ENCODE data around the gene ABCD1.
A peak's percentile ranks its signal among the peaks of the same experiment; 100 is the strongest.
"Not testable (repeated sequence)": the region's sequence is repeated elsewhere in the genome, so short reads cannot be mapped to it uniquely, and the experiment has no call there.

ABCD1 gene

DNA sequence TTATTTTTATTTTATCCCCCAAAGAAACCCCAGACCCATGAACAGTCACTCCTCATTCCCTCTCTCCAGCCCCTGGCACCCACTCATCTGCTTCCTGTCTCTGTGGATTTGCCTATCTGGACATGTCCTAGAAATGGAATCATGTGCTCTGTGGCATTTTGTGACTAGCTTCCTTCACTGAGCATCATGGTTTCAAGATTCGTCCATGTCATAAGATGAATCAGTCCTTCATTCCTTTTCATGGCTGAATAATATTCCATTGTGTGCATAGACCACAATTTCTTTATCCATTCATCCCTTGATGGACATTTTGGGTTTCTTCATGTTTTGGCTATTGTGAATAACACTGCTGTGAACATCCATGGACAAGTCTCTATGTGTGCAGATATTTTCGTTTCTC lies 10.2 kb downstream of the ABCD1 start:
- no peak for DNase-seq (ENCODE audit: low spot score)

- DNase-seq (ENCODE audit: low spot score), result no peak
Measured at GRCh38 chrX:153735274-153735673, 10.6 kb downstream of the ABCD1 start.

GRCh38 chrX:153736071-153736820 lies 11.6 kb downstream of the ABCD1 start:
- DNase-seq (ENCODE audit: low spot score), result no peak

GRCh38 chrX:153736871-153737441 lies 12.3 kb downstream of the ABCD1 start:
- DNase-seq (ENCODE audit: low spot score), result no peak

- no peak for DNase-seq (ENCODE audit: low spot score)
Measured at GRCh38 chrX:153738056-153738605, 13.5 kb downstream of the ABCD1 start.

- DNase-seq (ENCODE audit: low spot score), result no peak
Measured at GRCh38 chrX:153739754-153740486, 15.3 kb downstream of the ABCD1 start.

DNA sequence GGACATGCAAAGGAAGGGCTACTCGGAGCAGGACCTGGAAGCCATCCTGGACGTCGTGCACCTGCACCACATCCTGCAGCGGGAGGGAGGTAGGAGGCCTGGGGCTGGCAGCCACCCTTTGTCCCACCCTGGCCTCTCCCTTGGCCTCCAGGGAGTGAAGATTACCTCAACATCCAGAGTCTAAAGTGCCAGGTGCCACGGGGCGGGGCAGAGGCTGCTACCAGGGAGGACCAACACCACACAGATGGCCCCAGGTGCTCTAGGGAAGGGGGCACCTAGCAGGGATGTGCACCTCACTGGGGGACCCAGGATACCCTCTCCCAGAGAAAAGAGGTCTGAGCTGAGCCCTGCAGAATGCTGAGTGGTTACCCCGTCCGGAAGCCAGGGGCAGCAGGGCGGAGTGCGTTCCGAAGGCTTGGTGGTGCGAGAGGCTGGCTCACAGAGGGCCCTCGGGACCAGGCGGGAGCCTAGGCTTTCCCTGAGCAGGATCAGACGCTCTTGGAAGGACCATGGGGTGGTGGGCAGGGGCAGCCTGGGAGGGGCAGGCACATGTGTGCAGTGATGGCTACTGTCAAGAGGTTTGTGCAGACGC lies 16.1 kb downstream of the ABCD1 start:
- DNase-seq (ENCODE audit: low spot score), result no peak

DNA sequence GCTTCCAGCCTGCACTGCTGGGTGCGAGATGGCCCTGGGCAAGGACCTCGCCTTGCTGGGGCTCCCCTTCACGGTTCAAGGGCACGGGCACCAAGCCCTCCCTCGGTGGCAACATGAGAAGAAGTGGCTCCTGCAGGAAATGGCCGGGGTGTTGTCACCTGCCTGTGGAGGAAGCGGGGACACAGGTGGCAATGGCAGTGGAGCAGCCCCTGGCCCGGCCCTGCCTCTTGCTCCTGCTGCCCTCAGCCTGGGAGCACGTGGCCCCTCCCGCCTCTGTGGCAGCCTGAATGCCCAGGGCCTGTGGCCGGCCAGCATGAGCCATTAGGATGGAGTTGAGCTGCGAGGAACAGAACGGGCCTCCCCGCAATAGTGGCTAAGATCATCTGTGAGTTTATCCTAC lies 16.8 kb downstream of the ABCD1 start:
- DNase-seq (ENCODE audit: low spot score), result no peak

DNA sequence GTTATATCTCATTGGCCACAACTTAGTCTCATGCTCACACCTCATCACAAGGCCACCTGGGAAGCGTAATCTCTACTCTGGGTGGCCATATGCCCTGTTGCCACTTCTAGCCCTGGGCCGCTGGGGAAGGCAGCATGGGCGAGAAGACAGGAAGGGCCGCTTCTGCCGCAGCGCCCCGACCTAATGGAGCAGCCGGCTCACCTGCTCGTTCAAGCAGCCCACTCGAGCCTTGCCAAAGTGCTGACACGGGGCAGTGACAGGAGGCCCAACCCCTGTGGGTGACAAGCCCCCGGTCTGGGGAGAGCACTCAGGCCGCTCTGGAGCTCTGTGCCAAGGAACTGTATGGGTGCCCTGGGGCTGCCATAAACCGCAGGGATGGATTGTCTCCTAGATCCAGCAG lies 17.5 kb downstream of the ABCD1 start:
- DNase-seq (ENCODE audit: low spot score), result not testable (repeated sequence)

DNA sequence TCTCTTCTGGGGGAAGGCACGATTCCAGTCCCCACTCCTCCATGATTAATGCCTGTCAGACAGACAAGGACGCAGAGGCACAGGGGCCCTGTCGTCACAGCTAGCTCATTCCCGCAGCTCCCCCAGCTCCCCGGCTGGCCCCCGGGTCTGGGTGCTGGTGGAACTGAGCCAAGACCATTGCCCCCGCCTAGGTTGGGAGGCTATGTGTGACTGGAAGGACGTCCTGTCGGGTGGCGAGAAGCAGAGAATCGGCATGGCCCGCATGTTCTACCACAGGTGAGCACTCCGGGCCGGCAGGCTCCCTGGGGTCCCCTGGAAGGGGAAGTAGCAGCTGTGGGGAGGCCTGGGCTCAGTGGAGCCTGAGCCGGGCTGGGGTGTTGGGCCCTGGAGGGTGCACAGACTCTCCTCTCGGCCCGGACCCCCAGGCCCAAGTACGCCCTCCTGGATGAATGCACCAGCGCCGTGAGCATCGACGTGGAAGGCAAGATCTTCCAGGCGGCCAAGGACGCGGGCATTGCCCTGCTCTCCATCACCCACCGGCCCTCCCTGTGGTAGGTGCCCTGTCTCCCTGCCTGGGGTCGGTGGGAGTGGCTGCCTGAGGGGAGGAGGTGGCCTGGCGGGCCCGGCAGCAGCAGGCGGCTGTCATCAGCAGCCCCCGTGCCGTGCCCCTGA lies 18.3 kb downstream of the ABCD1 start:
- not testable (repeated sequence) for DNase-seq (ENCODE audit: low spot score)

DNA sequence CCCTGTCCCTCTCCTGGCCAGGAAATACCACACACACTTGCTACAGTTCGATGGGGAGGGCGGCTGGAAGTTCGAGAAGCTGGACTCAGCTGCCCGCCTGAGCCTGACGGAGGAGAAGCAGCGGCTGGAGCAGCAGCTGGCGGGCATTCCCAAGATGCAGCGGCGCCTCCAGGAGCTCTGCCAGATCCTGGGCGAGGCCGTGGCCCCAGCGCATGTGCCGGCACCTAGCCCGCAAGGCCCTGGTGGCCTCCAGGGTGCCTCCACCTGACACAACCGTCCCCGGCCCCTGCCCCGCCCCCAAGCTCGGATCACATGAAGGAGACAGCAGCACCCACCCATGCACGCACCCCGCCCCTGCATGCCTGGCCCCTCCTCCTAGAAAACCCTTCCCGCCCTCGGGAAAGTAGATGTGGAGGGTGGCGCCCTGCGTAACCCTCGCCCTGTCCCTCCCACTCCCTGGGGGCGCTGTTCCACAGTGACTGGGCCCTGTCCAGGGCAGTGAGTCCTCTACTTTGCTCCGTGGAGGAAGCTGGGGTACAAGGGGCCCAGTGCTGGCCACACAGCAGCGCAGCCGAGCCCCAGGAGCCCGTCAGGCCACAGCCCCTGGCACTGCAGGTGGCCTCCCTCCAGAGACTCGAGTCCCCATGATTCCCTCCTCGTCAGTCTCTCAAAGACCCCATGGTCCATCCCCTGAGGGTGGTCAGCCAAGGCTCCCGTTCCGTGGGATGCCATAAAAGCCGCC lies 19.0 kb downstream of the ABCD1 start:
- not testable (repeated sequence) for DNase-seq (ENCODE audit: low spot score)

DNA sequence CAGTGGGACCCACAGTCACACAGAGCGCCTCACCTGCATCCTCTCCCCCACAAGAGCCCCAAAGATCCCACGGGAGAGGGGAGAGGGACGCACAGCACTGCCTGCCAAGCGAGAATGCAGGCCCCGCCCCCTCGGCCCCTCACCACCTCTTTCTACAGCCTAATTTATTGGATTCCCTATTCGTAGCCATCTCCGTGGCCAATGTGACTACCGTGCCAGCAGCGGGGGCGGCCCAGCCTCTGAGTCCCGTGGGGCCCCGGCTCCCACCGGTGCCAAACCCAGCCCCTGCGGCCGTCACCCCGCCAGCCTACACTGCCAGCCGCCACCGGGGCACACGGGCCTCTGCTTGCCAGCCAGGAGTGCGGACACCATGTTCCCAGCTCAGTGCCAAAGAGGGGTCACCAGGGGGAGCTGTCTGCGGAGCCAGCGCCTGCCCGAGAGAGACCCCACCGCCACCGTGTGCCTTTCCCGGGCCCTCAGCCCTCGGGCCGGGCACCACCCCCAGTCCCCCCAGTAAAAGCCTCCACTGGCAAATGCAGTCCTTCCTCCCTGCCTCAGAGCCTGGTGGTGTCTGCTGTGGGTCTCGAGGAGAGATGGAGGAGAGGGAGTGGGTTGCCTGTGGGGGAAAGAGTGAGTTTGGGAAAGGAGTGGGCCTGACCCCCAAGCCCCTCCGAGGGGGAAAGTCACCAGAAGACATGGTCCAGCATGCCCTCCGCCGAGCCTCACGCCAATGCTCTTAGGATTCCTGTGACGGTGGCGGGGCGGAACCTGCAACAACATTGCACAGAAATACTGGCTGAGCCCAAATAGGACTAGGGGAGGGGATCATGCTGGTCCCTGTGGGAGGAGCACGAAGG lies 19.8 kb downstream of the ABCD1 start:
- no peak for DNase-seq (ENCODE audit: low spot score)

GRCh38 chrX:153745067-153745433 lies 20.4 kb downstream of the ABCD1 start:
- DNase-seq (ENCODE audit: low spot score), result not testable (repeated sequence)

DNA sequence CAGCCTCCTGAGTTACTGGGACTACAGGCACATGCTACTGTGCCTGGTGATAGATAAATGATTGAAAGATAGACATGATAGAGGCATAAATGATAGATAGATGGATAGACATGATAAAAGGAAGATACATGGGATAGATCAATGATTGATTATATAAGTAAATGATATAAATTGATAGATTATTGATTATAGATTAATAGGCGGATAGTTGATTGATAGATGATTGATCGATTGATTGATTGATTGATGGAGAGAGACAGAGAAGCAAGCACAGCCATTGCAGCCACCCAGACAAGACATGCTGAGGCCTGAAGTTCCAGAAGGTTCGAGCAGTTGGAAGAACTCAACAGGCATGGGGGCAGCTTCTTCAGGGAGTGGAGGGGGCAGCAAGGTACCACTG lies 21.7 kb downstream of the ABCD1 start:
- DNase-seq (ENCODE audit: low spot score), result no peak

DNA sequence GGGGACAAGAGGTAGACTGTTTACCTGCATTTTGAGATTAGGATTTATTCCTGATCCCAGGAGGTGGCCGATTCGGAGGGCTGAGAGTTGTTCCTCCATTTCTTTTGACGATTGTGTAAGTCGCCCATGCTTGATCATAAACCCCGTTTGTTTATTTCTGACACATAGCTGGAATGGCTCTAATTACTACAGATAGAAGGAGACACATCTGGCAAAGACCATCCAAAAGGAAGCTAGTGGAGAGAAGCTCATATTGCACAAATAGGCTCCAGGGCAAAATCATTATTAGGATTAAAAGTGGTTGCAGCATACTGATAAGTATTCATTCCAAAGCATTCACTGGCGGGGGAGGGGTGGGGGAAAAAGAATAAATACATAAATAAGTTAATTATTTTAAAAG lies 22.3 kb downstream of the ABCD1 start:
- not testable (repeated sequence) for DNase-seq (ENCODE audit: low spot score)

DNA sequence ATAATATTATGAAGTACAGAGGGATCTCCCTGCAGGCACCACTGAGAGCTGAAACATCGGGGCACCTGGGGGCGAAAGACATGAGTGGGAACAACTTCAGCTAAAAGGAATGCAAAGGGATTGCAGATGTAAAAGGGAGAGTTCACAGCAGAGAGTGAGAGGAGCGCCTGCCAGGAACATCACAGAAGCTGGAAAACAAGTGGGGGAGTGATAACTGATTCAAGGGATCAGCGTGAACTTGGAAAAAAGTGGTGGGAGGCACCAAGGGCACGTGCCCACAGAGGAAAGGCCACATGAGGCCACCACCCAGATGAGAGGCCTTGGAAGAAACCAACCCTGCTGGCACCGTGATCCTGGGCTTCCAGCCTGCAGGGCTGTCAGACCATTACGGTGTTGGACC lies 24.4 kb downstream of the ABCD1 start:
- not testable (repeated sequence) for DNase-seq (ENCODE audit: low spot score)

GRCh38 chrX:153750127-153750774 lies 25.6 kb downstream of the ABCD1 start:
- no peak for DNase-seq (ENCODE audit: low spot score)

DNA sequence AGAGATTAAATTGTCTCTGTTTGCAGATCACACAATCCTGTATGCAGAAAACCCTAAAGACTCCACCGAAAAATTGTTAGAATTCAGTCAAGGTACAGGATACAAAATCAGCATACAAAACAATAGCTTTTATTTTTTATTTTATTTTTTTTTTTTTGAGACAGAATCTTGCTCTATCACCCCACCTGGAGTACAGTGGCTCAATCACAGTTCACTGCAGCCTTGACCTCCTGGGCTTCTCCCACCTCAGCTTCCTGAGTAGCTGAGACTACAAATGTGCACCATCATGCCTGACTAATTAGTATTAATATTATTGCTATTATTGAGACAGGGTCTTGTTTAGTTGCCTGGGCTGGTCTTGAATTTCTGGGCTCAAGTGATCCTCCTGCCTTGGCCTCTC lies 30.5 kb downstream of the ABCD1 start:
- no peak for DNase-seq (ENCODE audit: low spot score)

DNA sequence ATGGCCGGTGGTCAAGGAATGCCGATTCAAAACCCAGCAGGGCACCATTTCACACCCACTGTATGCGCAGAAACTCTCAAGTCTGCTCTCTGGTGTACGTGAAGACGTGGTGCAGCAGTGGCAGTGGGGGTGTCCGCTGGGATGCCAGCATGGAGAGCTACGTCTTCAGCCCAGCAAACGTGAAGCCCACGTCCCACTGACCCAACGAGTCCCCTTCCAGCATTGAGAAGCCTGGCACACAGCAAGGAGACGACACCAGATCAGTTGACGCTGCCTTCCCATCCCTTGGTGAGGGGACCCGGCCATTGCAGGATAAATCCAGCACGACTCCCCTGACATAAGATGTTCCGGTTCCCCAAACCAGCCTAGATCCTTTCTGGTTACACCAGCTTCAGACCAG lies 37.2 kb downstream of the ABCD1 start:
- DNase-seq (ENCODE audit: low spot score), result no peak

DNA sequence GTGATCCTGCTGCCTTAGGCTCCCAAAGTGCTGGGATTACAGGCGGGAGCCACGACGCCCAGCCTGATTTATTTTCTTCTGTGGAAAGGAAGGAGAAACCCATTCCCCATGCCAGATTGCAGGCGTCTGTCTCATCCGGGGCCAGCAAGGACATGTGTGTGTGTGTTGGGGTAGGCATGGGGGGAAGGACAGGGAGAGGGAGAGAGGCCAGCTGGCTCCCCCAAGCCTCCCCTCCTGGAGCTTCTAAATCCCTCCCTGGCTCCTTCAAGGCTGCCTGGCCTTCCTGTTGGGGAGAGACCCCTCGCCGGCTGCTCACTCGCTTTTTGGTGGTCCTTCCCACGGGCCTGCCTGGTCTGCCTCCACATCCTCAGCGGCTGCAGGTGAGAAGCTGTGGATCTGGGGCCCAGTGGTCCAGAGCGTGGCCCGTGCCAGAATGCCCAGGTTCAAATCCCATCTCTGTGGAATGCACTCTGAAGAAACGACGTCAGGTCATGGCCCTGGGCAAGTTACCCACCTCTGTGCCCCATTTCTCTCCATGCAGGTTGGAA lies 38.0 kb downstream of the ABCD1 start:
- peak; percentile 6 for DNase-seq (ENCODE audit: low spot score)

All from D341Med (cell line).